ENCODE results near the gene MFSD11. TPM values are rescaled to one million over a fixed set of nuclear protein-coding genes. Genes with fewer than 3 reads are reported as not detected.
"Not testable (repeated sequence)": the region's sequence is repeated elsewhere in the genome, so short reads cannot be mapped to it uniquely, and the experiment has no call there.

The MFSD11 gene
- total and polyA plus RNA-seq, 8 donors = 5.9 to 14.6 (median 10.1) TPM

DNA sequence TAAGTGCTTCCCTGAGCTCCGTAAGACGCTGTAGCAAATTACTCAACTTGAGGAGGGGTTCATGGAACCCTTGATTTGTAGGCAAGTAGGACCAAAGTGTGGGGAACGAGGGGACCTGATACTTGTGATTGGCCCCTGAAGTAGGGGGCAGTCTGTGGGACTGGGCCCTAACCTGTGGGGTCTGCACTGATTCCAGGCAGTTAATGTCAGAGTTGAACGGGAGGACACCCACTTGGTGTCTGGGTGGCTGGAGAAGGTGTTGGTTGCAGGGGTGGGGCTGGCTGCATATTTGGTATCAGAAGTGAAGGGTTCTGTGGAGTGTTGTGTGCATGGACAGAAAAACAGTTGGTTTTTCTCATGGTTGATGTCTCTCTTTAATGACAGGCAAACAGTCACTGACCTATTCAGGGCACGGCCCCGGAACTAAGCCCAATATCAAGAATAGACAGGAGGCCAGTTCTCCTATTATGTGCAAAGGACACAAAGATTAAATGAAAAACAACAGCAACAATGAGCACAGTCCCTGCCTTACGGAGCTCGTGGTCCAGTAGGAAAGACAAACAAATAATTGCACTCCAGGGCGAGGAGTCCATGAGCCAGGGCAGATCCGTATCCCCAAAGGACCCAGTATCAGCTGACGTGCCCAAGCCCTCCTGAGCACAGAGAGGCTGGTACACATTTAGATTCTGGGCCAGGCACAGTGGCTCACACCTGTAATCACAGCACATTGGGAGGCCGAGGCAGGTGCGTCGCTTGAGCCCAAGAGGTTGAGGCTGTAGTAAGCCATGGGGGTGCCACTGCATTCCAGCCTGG is 46.3 kb upstream of the MFSD11 start:
- DNase-seq (peak in 1 of 6 donors; percentile 34), ATAC-seq (peak in 1 of 4 donors; percentile 35)
- peak overlapping the region in 1 of 4 donors; percentile 28 for H3K27ac ChIP-seq

GRCh38 chr17:76695059-76695831 is 42.7 kb upstream of the MFSD11 start:
- intact Hi-C loops (cut with DNase I) = no loop called here
- no peak overlapping the region for H3K4me3 ChIP-seq
- H3K27ac ChIP-seq = peak overlapping the region in 1 of 4 donors; percentile 19
- 80 to 86% methylated on average over 16 of the region's 16 CpGs for WGBS, 2 donors
- DNase-seq = peak in 1 of 6 donors; percentile 8
- ATAC-seq = peak in 2 of 4 donors; percentile 7 to 33
- H3K27me3 ChIP-seq = no peaks in the 10 kb centered on the region
- TF ChIP-seq CTCF (IDR thresholded peaks at IDR 0.05) = no peak
- H3K36me3 ChIP-seq = no peaks in the 10 kb centered on the region
- no peak for FAIRE-seq
- H3K4me1 ChIP-seq = no peaks in the 10 kb centered on the region
- no peaks in the 10 kb centered on the region for H3K9me3 ChIP-seq

More for the DNA sequence above, 46.3 kb upstream of the MFSD11 start:
- intact Hi-C loops (cut with DNase I) = no loop called here
- FAIRE-seq = no peak
- no peak for TF ChIP-seq CTCF (IDR thresholded peaks at IDR 0.05)
- peaks cover 0 to 6% (median 0%) of the 10 kb centered on the region in 3 donors for H3K4me1 ChIP-seq
- H3K4me3 ChIP-seq = no peak overlapping the region
- WGBS, 2 donors = 86 to 91% methylated on average over 14 of the region's 14 CpGs
- no peaks in the 10 kb centered on the region for H3K9me3 ChIP-seq
- H3K27me3 ChIP-seq = no peaks in the 10 kb centered on the region
- H3K36me3 ChIP-seq = no peaks in the 10 kb centered on the region

DNA sequence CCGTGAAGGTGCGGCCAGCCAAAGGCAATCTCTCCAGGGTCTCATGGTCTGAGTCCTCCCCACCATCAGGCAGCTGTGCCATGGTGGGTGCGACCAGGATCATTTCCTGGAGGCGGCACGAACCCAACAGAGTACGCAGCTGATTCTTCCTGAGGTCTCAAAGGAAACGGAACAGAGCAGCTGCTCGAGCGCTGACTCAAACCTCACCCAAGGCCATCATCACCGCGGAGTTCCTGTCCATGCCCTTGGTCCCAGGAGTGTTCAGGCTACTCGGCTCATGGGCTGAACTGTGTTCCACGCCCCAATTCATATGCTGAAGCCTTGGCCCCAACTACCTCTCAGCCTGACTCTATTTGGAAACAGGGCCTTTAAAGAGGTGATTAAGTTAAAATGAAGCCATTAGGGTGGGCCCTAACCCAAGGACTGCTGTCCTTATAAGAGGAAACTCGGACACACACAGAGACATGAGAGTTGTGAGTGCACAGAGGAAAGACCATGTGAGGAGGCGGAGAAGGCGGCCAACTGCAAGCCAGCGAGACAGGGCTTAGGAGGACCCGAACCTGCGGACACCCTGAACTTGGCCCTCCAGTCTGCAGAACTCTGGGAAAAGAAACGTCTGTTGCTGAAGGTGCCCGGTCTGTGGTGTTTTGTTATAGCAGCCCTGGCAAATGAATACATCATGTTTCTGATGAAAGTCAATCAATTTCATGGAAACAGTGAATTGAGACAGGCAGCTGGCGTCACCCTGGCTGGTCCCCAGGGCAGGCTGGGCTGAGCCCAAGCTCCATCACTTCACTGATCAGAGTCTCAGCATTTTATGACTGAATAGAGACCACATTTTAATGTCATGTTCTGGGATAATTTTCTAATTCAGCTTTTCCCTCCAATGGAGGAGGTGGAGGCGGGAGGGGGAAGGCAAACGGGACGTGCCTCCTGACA is 40.9 kb upstream of the MFSD11 start:
- ATAC-seq = peak in 1 of 4 donors; percentile 22
- Histone ChIP-seq H3K27me3 (no peaks in the 10 kb centered on the region), H3K36me3 (no peaks in the 10 kb centered on the region), H3K4me1 (no peaks in the 10 kb centered on the region), H3K27ac (no peak overlapping the region), H3K4me3 (no peak overlapping the region), H3K9me3 (no peaks in the 10 kb centered on the region)
- intact Hi-C loops (cut with DNase I) = no loop called here
- DNase-seq = peak in 1 of 6 donors; percentile 23
- no peak for TF ChIP-seq CTCF (IDR thresholded peaks at IDR 0.05)
- FAIRE-seq = no peak
- WGBS, 2 donors = 78 to 83% methylated on average over 25 of the region's 25 CpGs

- 73 to 75% methylated on average over 17 of the region's 17 CpGs for WGBS, 2 donors
- TF ChIP-seq CTCF (IDR thresholded peaks at IDR 0.05) = no peak
- Histone ChIP-seq H3K4me1 (no peaks in the 10 kb centered on the region), H3K9me3 (no peaks in the 10 kb centered on the region), H3K4me3 (no peak overlapping the region), H3K27ac (no peak overlapping the region), H3K36me3 (no peaks in the 10 kb centered on the region), H3K27me3 (no peaks in the 10 kb centered on the region)
- intact Hi-C loops (cut with DNase I) = no loop called here
- ATAC-seq (peak in 2 of 4 donors; percentile 20 to 56), FAIRE-seq (no peak), DNase-seq (peak in 1 of 6 donors; percentile 53)
Observed at GRCh38 chr17:76697702-76698465, 40.0 kb upstream of the MFSD11 start.

DNA sequence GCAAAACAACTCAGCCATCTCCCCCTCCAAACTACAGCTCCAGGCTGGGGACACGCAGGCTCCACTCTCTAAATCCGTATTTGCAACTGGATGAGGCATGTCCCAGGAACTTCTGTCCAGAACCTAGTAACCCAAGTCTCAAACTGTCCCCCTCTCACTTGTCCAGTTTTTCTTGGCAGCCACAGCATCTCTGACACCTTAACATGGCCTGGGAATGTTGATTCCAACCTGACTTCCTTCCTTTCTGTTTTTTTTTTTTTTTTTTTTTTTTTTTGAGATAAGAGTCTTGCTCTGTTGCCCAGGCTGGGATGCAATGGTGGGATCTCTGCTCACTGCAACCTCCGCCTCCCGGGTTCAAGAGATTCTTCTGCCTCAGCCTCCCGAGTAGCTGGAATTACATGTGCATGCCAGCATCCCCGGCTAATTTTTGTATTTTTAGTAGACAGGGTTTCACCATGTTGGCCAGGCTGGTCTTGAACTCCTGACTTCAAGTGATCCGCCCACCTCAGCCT is 39.4 kb upstream of the MFSD11 start:
- H3K4me3 ChIP-seq; intact Hi-C loops (cut with DNase I); ATAC-seq; H3K4me1 ChIP-seq; H3K27me3 ChIP-seq; H3K9me3 ChIP-seq; H3K27ac ChIP-seq; FAIRE-seq; H3K36me3 ChIP-seq: not testable (repeated sequence)
- WGBS, 2 donors = 87 to 95% methylated on average over 7 of the region's 7 CpGs
- DNase-seq = peak in 1 of 6 donors; percentile 1

Measured in pancreas (tissue), 10 donors.